Activated CD4-positive, alpha-beta T cell treated with anti-CD3 and anti-CD28 coated beads for 36 hours (primary cell): ENCODE measurements around the gene TSPO2. TPM values are rescaled to one million over a fixed set of nuclear protein-coding genes. Genes with fewer than 3 reads are reported as not detected.

ENCODE experiments used
- ATAC-seq: fragments of 200-7000 bp; cut with Tn5 transposase; one replicate; pipeline ENCODE4 v1.10.0; 2021; ENCODE audit warnings: mild to moderate bottlenecking, moderate library complexity
- CTCF ChIA-PET: fragments of 350-600 bp; sonication (Branson Sonifier 250); formaldehyde crosslinking; loops from one replicate; lab custom pipeline; 2021; ENCODE audit warnings: antibody characterized with exemption; lab: Charles Lee
- POLR2A ChIA-PET: fragments of 350-600 bp; sonication (Branson Sonifier 250); formaldehyde crosslinking; loops from one replicate; lab custom pipeline; 2021; ENCODE audit warnings: antibody characterized with exemption, inconsistent platforms; lab: Charles Lee
- DNase-seq: peaks from one replicate; pipeline ENCODE4 v3.0.0-alpha.2; 2020
- H3K27ac Mint-ChIP-seq: one replicate; pipeline ENCODE4 v1.8.0; 2021; ENCODE audit warnings: mixed read lengths
- H3K27me3 Mint-ChIP-seq: one replicate; pipeline ENCODE4 v1.8.0; 2021; ENCODE audit warnings: mixed read lengths
- H3K36me3 Mint-ChIP-seq: one replicate; pipeline ENCODE4 v1.8.0; 2021; ENCODE audit warnings: low read depth, mixed read lengths
- H3K4me1 Mint-ChIP-seq: one replicate; pipeline ENCODE4 v1.8.0; 2021; ENCODE audit warnings: mixed read lengths
- H3K4me3 Mint-ChIP-seq: one replicate; pipeline ENCODE4 v1.8.0; 2021; ENCODE audit warnings: mild to moderate bottlenecking, moderate library complexity, mixed read lengths
- H3K9me3 Mint-ChIP-seq: one replicate; pipeline ENCODE4 v1.8.0; 2021; ENCODE audit warnings: low read depth, mixed read lengths
- intact Hi-C, 2 experiments: fragments of 100-400 bp; cut with DNase I in 1 of 2; cut with micrococcal nuclease in 1 of 2; formaldehyde crosslinking; loops; one replicate each; pipeline versions ENCODE4 v1.14.2 to v1.15.1; 2022 to 2024; cut with DNase I, micrococcal nuclease
- total RNA-seq, 2 experiments: library from RNA; stranded (reverse); gene quantifications; one replicate each; pipeline ENCODE4 v1.2.3, GENCODE V29; 2021

TSPO2 gene
- total RNA-seq, 2 experiments from 2014 or later: not detected

DNA sequence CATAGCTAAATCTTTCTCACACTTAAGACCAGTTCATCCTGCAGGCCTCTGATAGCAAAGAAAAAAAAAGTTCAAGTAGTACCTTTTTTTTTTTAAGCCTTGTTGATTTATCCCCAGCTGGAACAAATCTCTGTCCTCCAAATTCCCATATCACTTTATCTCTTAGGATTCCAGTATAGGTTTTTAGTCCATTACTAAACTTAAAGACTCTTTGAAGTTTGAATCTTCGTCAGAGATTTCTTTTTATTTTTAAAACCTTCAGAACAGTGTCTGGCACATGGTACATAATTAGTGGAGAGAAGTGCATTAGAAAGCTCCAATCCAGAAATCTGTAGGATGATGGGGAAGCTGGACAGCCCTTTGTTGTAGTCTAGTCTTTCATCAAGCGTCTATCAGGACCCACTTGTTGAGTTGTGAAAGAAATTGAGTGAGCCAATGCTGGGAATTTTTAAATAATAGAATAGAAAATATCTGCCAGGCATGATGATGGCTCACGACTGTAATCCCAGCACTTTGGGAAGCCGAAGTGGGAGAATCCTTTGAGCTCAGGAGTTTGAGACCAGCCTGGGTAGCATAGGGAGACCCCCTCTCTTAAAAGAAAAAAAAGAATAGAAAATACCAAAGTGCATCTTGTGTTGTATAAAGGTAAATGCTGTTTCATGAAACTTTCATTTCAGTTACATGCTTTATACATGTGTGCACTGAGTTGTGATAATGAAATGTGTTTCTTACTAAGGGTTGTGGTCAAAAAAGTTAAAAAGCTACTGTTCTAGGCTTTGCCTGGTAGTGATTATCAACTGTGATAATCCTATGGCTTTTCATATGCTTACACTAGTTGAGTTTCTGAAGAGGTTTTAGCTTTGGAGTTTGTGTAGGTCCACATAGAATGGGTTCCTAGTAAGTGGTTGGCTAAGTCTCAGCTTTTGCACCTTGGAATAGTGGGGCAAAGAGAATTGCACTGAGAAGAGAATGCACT, 33.7 kb downstream of the TSPO2 start:
- DNase-seq (no peak), ATAC-seq (no peak)
- Mint-ChIP-seq H3K36me3 (peaks cover 53% of the 10 kb centered on the region), H3K9me3 (no peaks in the 10 kb centered on the region), H3K4me1 (peaks cover 63% of the 10 kb centered on the region), H3K27ac (peak overlapping the region; percentile 98), H3K27me3 (no peaks in the 10 kb centered on the region), H3K4me3 (peak overlapping the region; percentile 94)
- ChIA-PET POLR2A (interaction anchor here (0.6 kb wide), 1 partner anchor 234 kb away, joined by 5 read pairs; no protein-coding TSS in a partner anchor), CTCF (interaction anchor here (0.5 to 1.8 kb wide), 9 partner anchors 9 to 712 kb away, joined by 3 to 5 read pairs (median 3); partner anchors contain the start of genes APOBEC2 and TOMM6)
- intact Hi-C loops: loop anchor here in 1 of 2 experiments (10.0 kb wide), 1 partner anchor 109 kb away; no protein-coding TSS in a partner anchor

DNA sequence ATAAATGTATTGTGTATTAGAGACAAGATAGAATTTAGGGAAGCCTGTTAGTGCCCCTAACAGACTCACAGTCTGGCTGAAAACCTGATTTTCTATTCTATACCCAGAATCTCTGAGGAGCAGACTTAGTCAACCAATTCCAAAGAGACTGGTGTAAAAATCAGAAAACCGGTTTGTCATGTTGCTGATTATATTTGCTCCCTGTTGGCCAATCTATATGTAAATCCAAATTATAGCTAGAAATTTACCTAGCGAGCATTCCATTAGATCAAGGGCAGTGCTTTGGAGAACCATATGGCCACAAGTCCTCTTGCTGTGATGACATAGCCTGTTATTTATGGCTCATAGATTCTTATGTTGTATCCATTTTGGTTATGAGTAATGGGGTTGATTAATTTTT, 35.3 kb downstream of the TSPO2 start:
- POLR2A ChIA-PET: no interaction called here
- intact Hi-C loops: loop anchor here in 1 of 2 experiments (10.0 kb wide), 1 partner anchor 107 kb away; no protein-coding TSS in a partner anchor
- CTCF ChIA-PET: no interaction called here
- Mint-ChIP-seq H3K27me3 (no peaks in the 10 kb centered on the region), H3K27ac (peak overlapping the region; percentile 43), H3K9me3 (no peaks in the 10 kb centered on the region), H3K36me3 (peaks cover 52% of the 10 kb centered on the region), H3K4me1 (peaks cover 68% of the 10 kb centered on the region), H3K4me3 (no peak overlapping the region)
- DNase-seq (no peak), ATAC-seq (no peak)

DNA sequence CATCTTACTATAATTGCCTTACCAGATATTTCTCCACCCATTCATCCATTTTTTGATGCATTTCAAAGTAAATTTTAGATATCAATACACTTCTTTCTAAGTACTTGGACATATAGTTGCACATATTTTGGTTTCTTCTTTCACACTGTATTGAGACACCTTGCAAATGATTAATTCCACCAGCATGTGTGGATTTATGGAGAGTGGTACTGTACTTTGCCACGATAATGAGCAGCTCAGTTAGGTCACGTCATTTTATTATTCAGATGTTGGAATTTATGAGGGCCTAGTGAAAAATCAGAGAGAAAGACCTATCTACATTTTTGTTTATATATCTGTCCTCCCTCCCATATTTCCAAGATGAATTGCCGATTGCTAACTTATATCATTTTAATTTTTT, 35.8 kb downstream of the TSPO2 start:
- Mint-ChIP-seq H3K4me1 (peaks cover 74% of the 10 kb centered on the region), H3K4me3 (no peak overlapping the region), H3K27me3 (no peaks in the 10 kb centered on the region), H3K36me3 (peaks cover 58% of the 10 kb centered on the region), H3K27ac (peak overlapping the region; percentile 24), H3K9me3 (no peaks in the 10 kb centered on the region)
- intact Hi-C loops: loop anchor here in 1 of 2 experiments (10.0 kb wide), 1 partner anchor 107 kb away; no protein-coding TSS in a partner anchor
- ChIA-PET POLR2A (no interaction called here), CTCF (no interaction called here)
- DNase-seq (no peak), ATAC-seq (no peak)

DNA sequence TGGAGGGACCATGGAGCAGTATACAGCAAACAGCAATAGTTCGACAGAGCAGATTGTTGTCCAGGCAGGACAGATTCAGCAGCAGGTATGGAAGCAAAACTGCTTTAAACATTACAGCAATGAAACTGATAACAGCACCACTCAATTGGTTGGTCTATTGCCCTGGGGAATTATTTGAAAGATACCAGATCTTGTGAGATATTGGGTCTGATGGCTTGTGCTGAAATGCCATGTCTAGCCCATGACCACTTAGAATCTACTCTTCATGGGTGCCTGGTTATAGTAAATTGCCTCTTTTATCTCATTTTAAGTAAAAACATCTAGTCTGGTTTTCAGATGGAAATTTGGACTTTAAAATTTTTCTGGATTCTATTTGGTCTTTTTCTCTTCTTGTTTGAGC, 36.8 kb downstream of the TSPO2 start:
- no peak for ATAC-seq
- Mint-ChIP-seq H3K4me1 (peaks cover 75% of the 10 kb centered on the region), H3K27me3 (no peaks in the 10 kb centered on the region), H3K36me3 (peaks cover 60% of the 10 kb centered on the region), H3K27ac (peak overlapping the region; percentile 72), H3K9me3 (no peaks in the 10 kb centered on the region), H3K4me3 (no peak overlapping the region)
- ChIA-PET POLR2A (no interaction called here), CTCF (interaction anchor here (0.6 to 2.2 kb wide), 5 partner anchors 10 to 111 kb away, joined by 3 to 11 read pairs (median 3); no protein-coding TSS in a partner anchor)
- DNase-seq: no peak
- intact Hi-C loops: loop anchor here in 1 of 2 experiments (10.0 kb wide), 1 partner anchor 106 kb away; no protein-coding TSS in a partner anchor

DNA sequence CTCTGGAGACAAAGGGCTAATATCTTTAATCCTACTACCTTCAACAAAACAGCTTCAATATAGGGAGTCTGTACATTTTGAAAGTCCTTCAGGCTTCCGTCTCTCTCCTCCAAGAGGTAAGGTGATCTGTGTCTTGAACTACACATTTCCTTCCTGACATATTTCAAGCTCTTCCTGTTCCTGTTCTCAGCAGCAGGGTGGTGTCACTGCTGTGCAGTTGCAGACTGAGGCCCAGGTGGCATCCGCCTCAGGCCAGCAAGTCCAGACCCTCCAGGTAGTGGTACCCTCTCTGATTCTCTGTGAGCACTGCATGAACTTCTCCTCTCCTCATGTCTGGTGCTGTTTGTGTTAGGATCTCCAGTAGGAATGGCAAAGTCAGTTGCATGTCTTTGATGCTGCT, 38.4 kb downstream of the TSPO2 start:
- Mint-ChIP-seq H3K4me1 (peaks cover 62% of the 10 kb centered on the region), H3K27me3 (no peaks in the 10 kb centered on the region), H3K4me3 (peak overlapping the region; percentile 45), H3K27ac (peak overlapping the region; percentile 91), H3K36me3 (peaks cover 57% of the 10 kb centered on the region), H3K9me3 (no peaks in the 10 kb centered on the region)
- ChIA-PET CTCF (interaction anchor here (1.1 to 2.2 kb wide), 2 partner anchors 9 to 12 kb away, joined by 3 to 11 read pairs; no protein-coding TSS in a partner anchor), POLR2A (no interaction called here)
- DNase-seq (peak; percentile 20), ATAC-seq (peak; percentile 74)
- intact Hi-C loops: no loop called here

DNA sequence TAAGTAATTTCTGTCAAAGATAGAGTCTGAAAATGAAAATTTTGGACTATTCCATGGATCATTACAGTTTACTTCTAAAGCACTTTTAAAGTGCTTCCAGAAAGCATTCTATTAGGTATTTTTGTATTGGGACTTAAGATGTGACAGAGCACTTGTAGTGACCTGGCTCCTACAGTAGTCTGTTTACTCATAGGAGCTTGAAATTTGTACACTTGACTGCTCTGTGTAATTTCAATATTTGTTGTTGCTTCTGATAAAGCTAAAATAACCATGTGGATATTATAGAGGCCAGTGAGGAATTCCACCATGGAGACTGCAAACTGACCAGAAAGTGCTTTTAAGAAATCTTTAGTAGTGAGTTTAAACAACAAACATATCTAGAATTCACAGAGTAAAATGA, 40.8 kb downstream of the TSPO2 start:
- Mint-ChIP-seq H3K4me3 (no peak overlapping the region), H3K27me3 (no peaks in the 10 kb centered on the region), H3K36me3 (peaks cover 59% of the 10 kb centered on the region), H3K9me3 (no peaks in the 10 kb centered on the region), H3K4me1 (peaks cover 47% of the 10 kb centered on the region), H3K27ac (no peak overlapping the region)
- DNase-seq: no peak
- no peak for ATAC-seq
- POLR2A ChIA-PET: no interaction called here
- intact Hi-C loops: no loop called here
- CTCF ChIA-PET: interaction anchor here (1.3 to 1.8 kb wide), 2 partner anchors 9 to 99 kb away, joined by 3 to 5 read pairs; no protein-coding TSS in a partner anchor

DNA sequence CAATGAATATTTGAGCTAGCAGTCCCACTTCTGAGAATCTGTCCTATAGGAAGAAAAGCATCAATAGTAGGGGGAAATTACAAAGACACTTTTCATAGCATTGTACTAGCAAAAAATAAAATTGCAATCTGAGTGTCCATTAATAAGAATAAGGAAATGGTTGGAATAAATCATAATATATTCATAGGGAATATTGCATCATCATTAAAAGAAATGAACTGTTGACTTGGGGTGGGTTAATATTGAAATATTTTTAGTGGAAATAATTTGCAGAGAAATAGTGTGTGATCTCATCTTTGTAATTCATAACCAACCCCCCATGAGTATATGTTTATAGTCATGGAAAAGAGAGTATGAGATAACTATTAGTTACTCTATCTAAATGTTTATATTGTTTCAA, 42.9 kb downstream of the TSPO2 start:
- Mint-ChIP-seq H3K27me3 (no peaks in the 10 kb centered on the region), H3K4me1 (peaks cover 29% of the 10 kb centered on the region), H3K27ac (no peak overlapping the region), H3K36me3 (peaks cover 48% of the 10 kb centered on the region), H3K4me3 (no peak overlapping the region), H3K9me3 (no peaks in the 10 kb centered on the region)
- CTCF ChIA-PET: interaction anchor here (1.0 kb wide), 1 partner anchor 10 kb away, joined by 3 read pairs; no protein-coding TSS in a partner anchor
- DNase-seq (no peak), ATAC-seq (no peak)
- intact Hi-C loops: no loop called here
- POLR2A ChIA-PET: interaction anchor here (0.6 kb wide), 1 partner anchor 36 kb away, joined by 11 read pairs; no protein-coding TSS in a partner anchor

DNA sequence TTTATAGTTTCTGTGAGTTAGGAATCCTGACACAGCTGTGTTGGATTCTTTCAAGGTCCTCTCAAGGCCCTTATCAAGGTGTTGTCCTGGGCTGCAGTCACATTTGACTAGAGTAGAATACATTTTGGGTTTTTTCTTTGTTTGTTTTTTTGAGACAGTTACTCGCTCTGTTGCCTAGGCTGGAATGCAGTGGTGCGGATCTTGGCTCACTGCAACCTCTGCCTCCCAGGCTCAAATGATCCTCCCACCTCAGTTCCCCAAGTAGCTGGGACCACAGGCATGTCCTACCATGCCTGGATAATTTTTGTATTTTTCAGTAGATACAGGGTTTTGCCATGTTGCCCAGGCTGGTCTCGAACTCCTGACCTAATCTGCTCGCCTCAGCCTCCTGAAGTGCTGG, 46.2 kb downstream of the TSPO2 start:
- Mint-ChIP-seq H3K27ac (no peak overlapping the region), H3K4me1 (peaks cover 7% of the 10 kb centered on the region), H3K4me3 (no peak overlapping the region), H3K36me3 (peaks cover 48% of the 10 kb centered on the region), H3K27me3 (no peaks in the 10 kb centered on the region), H3K9me3 (no peaks in the 10 kb centered on the region)
- intact Hi-C loops: no loop called here
- ATAC-seq (no peak), DNase-seq (no peak)
- ChIA-PET CTCF (interaction anchor here (0.7 to 1.5 kb wide), 2 partner anchors 42 to 94 kb away, joined by 4 read pairs; no protein-coding TSS in a partner anchor), POLR2A (interaction anchor here (1.2 kb wide), 1 partner anchor 15 kb away, joined by 5 read pairs; no protein-coding TSS in a partner anchor)

DNA sequence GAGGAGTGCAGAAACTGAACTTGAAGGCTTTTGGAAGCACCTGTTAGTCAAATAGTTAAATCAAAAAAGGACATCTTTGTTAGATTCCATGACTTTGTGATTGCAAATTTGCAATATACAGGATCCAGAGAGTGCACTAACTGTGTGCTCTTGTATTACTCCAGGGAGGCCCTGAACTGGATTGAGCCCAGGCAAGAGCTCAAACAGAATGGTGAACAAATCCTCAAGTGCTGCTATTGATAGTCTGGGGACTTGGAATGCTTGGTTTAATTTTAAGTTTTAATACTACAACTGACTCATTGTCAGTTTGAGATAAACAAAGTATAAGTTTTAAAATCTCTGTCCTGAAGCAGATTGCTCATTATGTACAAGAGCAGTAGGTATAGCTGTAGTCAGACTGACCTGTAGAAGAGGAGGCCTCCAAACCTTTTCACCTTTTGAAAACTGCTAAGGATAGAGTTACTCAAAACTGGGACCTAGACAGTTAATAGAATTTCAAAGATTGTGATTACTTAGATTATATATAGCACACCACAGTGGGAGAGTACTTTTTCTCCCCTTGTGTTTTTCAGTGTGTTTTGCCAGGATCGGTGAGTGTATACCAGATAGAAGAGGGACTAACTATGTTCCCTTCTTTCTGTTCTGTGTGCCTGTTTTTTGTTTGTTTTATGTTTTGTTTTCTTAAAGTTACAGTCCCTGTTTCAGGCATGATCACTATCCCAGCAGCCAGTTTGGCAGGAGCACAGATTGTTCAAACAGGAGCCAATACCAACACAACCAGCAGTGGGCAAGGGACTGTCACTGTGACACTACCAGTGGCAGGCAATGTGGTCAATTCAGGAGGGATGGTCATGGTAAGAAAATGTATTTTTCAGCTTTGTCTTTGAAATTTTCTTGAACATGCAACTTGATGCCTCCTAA, 48.8 kb downstream of the TSPO2 start:
- H3K4me3 Mint-ChIP-seq: no peak overlapping the region
- no peaks in the 10 kb centered on the region for H3K27me3 Mint-ChIP-seq
- ChIA-PET CTCF (interaction anchor here (0.6 to 2.3 kb wide), 5 partner anchors 8 to 227 kb away, joined by 3 to 15 read pairs (median 4); no protein-coding TSS in a partner anchor), POLR2A (no interaction called here)
- ATAC-seq (no peak), DNase-seq (no peak)
- intact Hi-C loops: loop anchor here in 1 of 2 experiments (5.0 kb wide), 2 partner anchors 91 to 226 kb away; no protein-coding TSS in a partner anchor
- H3K4me1 Mint-ChIP-seq: no peaks in the 10 kb centered on the region
- H3K9me3 Mint-ChIP-seq: no peaks in the 10 kb centered on the region
- no peak overlapping the region for H3K27ac Mint-ChIP-seq
- H3K36me3 Mint-ChIP-seq: peaks cover 47% of the 10 kb centered on the region

DNA sequence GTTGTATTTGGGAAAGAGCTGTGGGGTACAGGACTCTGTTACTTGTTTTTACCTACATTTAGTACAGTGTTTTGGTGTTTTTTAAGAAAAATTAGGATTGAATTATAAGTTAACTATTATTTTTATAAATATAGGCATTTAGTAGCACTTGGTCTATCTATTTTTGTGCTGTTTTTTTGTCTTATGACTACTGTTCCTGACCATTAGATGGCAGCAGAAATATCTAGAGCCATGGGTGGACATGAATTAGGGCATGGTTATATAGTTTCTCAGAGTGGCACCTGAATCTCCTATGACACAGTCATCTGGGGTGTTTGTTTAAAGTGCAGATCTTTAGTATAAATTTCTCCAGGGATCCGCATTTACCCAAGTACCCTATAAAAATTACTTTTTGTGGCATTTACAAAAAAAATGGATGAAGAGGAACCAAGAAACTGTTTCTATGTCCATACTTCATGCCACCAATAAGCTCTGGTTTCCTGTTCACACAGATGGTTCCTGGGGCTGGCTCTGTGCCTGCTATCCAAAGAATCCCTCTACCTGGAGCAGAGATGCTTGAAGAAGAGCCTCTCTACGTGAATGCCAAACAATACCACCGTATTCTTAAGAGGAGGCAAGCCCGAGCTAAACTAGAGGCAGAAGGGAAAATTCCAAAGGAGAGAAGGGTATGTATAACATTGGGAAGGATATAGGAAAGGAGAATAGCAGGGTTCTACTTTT, 50.3 kb downstream of the TSPO2 start:
- Mint-ChIP-seq H3K27me3 (no peaks in the 10 kb centered on the region), H3K9me3 (no peaks in the 10 kb centered on the region), H3K27ac (no peak overlapping the region), H3K36me3 (peaks cover 59% of the 10 kb centered on the region), H3K4me3 (no peak overlapping the region), H3K4me1 (no peaks in the 10 kb centered on the region)
- CTCF ChIA-PET: interaction anchor here (0.9 to 2.3 kb wide), 7 partner anchors 9 to 225 kb away, joined by 3 to 15 read pairs (median 5); no protein-coding TSS in a partner anchor
- ATAC-seq (peak; percentile 36), DNase-seq (no peak)
- intact Hi-C loops: loop anchor here (1.0 to 5.0 kb wide), 3 partner anchors 90 to 225 kb away; no protein-coding TSS in a partner anchor
- POLR2A ChIA-PET: no interaction called here
